Small intestine (tissue), 7 donors: ENCODE results near the gene TMEM62. TPM values are rescaled to one million over a fixed set of nuclear protein-coding genes. Genes with fewer than 3 reads are reported as not detected.
"Not testable (repeated sequence)": the region's sequence is repeated elsewhere in the genome, so short reads cannot be mapped to it uniquely, and the experiment has no call there.

Experiments
- DNase-seq, 2 donors: peaks; one replicate each; pipeline versions ENCODE4 v3.0.0 to v3.0.0-alpha.2; 2013
- FAIRE-seq: peaks from 2 replicates; lab custom pipeline; 2012; peaks lifted over from hg19 to GRCh38; lab: Jason Lieb, UNC
- H3K27ac ChIP-seq, 3 donors: one replicate each; pipeline ENCODE4 v1.5.1; 2013; ENCODE audit warnings: low read length in 2 of 3, mild to moderate bottlenecking in 2 of 3, control low read depth in 1 of 3, inconsistent platforms in 1 of 3, low read depth in 1 of 3, moderate library complexity in 1 of 3
- H3K27me3 ChIP-seq, 3 donors: one replicate each; pipeline ENCODE4 v1.6.1; 2013; ENCODE audit warnings: low read length in 3 of 3, inconsistent platforms in 1 of 3; ENCODE audit not compliant: control insufficient read depth in 3 of 3, insufficient read depth in 3 of 3
- H3K36me3 ChIP-seq, 3 donors: one replicate each; pipeline ENCODE4 v1.6.1; 2013; ENCODE audit warnings: low read length in 3 of 3, inconsistent platforms in 1 of 3, low read depth in 1 of 3, mild to moderate bottlenecking in 1 of 3, moderate library complexity in 1 of 3; ENCODE audit not compliant: control insufficient read depth in 3 of 3, insufficient read depth in 2 of 3
- H3K4me1 ChIP-seq, 3 donors: one replicate each; pipeline ENCODE4 v1.6.1; 2013; ENCODE audit warnings: low read length in 2 of 3, inconsistent platforms in 1 of 3, low read depth in 1 of 3, mild to moderate bottlenecking in 1 of 3, moderate library complexity in 1 of 3; ENCODE audit not compliant: control insufficient read depth in 3 of 3, insufficient read depth in 2 of 3
- H3K4me3 ChIP-seq, 3 donors: one replicate each; pipeline ENCODE4 v1.5.1; 2013; ENCODE audit warnings: low read length in 3 of 3, control low read depth in 1 of 3, inconsistent platforms in 1 of 3, low read depth in 1 of 3, mild to moderate bottlenecking in 1 of 3, moderate library complexity in 1 of 3
- H3K9me3 ChIP-seq, 2 donors: one replicate each; pipeline ENCODE4 v1.6.1; 2013; ENCODE audit warnings: low read depth in 1 of 2, low read length in 1 of 2; ENCODE audit not compliant: control insufficient read depth in 2 of 2, insufficient read depth in 1 of 2
- WGBS, 3 donors: extraction: QIAGEN DNeasy Blood & Tissue Kit; methylation state at CpG; one replicate each; pipeline ENCODE4 v1.1.7; 2013; 5-methylcytosine and 5-hydroxymethylcytosine counted together
- polyA plus RNA-seq, 4 donors: library from polyadenylated mRNA; stranded (reverse) in 3 of 4; unstranded in 1 of 4; fragments of 200-250 nt in 3 of 4; fragments of 120-200 nt in 1 of 4; gene quantifications; one replicate each; pipeline versions ENCODE4 v1.2.1 to v1.2.3, GENCODE V29; 2013
- donor health status: healthy with polysubstance abuse.
- donor health status: control.
- donor health status: control.
- donor health status: Bipolar disorder and iron deficiency.
- donor health status: healthy.

Gene TMEM62
- polyA plus RNA-seq, 4 donors = 21.3 to 36.6 (median 30.3) TPM

- DNase-seq = peak; percentile 70 to 76
- Histone ChIP-seq H3K27me3 (no peaks in the 10 kb centered on the region), H3K27ac (peak overlapping the region in 2 of 3 donors; percentile 32 to 86), H3K4me3 (no peak overlapping the region), H3K9me3 (peaks cover 0 to 17% of the 10 kb centered on the region in 2 donors), H3K36me3 (no peaks in the 10 kb centered on the region), H3K4me1 (peaks cover 2 to 36% (median 3%) of the 10 kb centered on the region in 3 donors)
- no peak for FAIRE-seq
- WGBS, 3 donors = 20 to 70% (median 50%) methylated on average over 6 of the region's 6 CpGs
Observed at GRCh38 chr15:43126356-43126755, 7.0 kb upstream of the TMEM62 start.

- peak; percentile 94 to 95 for DNase-seq
- Histone ChIP-seq H3K4me3 (no peak overlapping the region), H3K4me1 (peaks cover 2 to 36% (median 3%) of the 10 kb centered on the region in 3 donors), H3K27ac (peak overlapping the region; percentile 38 to 86 (median 68)), H3K27me3 (no peaks in the 10 kb centered on the region), H3K36me3 (no peaks in the 10 kb centered on the region), H3K9me3 (peaks cover 0 to 17% of the 10 kb centered on the region in 2 donors)
- WGBS, 3 donors = 8 to 50% (median 20%) methylated on average over 2 of the region's 2 CpGs
- no peak for FAIRE-seq
Observed at GRCh38 chr15:43127752-43128151, 5.6 kb upstream of the TMEM62 start.

GRCh38 chr15:43128174-43128979 is 5.0 kb upstream of the TMEM62 start:
- WGBS, 3 donors = 41 to 59% (median 47%) methylated on average over 10 of the region's 10 CpGs
- DNase-seq = peak; percentile 32 to 55

GRCh38 chr15:43128980-43129335 is 4.4 kb upstream of the TMEM62 start:
- Histone ChIP-seq H3K4me1 (peaks cover 2 to 34% (median 5%) of the 10 kb centered on the region in 3 donors), H3K9me3 (peaks cover 0 to 17% of the 10 kb centered on the region in 2 donors), H3K27me3 (no peaks in the 10 kb centered on the region), H3K27ac (no peak overlapping the region), H3K36me3 (no peaks in the 10 kb centered on the region), H3K4me3 (no peak overlapping the region)
- WGBS, 3 donors = 91 to 94% (median 93%) methylated on average over 4 of the region's 4 CpGs
- FAIRE-seq (no peak), DNase-seq (no peak)

More at GRCh38 chr15:43128174-43128979, 5.0 kb upstream of the TMEM62 start:
- H3K4me3 ChIP-seq, H3K27me3 ChIP-seq, H3K36me3 ChIP-seq: not testable (repeated sequence)
- H3K27ac ChIP-seq = peak overlapping the region in 1 of 3 donors; percentile 86
- peak; percentile 59 for FAIRE-seq
- peaks cover 0 to 17% of the 10 kb centered on the region in 2 donors for H3K9me3 ChIP-seq
- H3K4me1 ChIP-seq = peaks cover 2 to 34% (median 5%) of the 10 kb centered on the region in 3 donors

- Histone ChIP-seq H3K4me1 (peaks cover 0 to 11% (median 2%) of the 10 kb centered on the region in 3 donors), H3K36me3 (peaks cover 0 to 12% (median 9%) of the 10 kb centered on the region in 3 donors), H3K9me3 (peaks cover 0 to 17% of the 10 kb centered on the region in 2 donors), H3K27ac (peak overlapping the region; percentile 83 to 87 (median 86)), H3K4me3 (peak overlapping the region; percentile 67 to 93 (median 75)), H3K27me3 (no peaks in the 10 kb centered on the region)
- 7 to 27% (median 14%) methylated on average over 20 of the region's 20 CpGs for WGBS, 3 donors
- no peak for FAIRE-seq
- peak in 1 of 2 donors; percentile 47 for DNase-seq
Observed at GRCh38 chr15:43132830-43133429, 456 bp upstream of the TMEM62 start.

GRCh38 chr15:43134157-43134635 is 810 bp downstream of the TMEM62 start:
- Histone ChIP-seq H3K36me3 (peaks cover 0 to 18% (median 12%) of the 10 kb centered on the region in 3 donors), H3K4me3 (peak overlapping the region; percentile 67 to 93 (median 75)), H3K4me1 (peaks cover 0 to 7% (median 2%) of the 10 kb centered on the region in 3 donors), H3K27me3 (no peaks in the 10 kb centered on the region), H3K9me3 (peaks cover 0 to 9% of the 10 kb centered on the region in 2 donors), H3K27ac (peak overlapping the region; percentile 70 to 86 (median 83))
- WGBS, 3 donors = 3 to 10% (median 4%) methylated on average over 12 of the region's 12 CpGs
- DNase-seq = peak in 1 of 2 donors; percentile 33
- FAIRE-seq = no peak

- H3K9me3 ChIP-seq = no peaks in the 10 kb centered on the region
- WGBS, 3 donors = 88 to 92% (median 89%) methylated on average over 3 of the region's 3 CpGs
- peaks cover 0 to 7% (median 2%) of the 10 kb centered on the region in 3 donors for H3K4me1 ChIP-seq
- no peak overlapping the region for H3K4me3 ChIP-seq
- H3K27me3 ChIP-seq = no peaks in the 10 kb centered on the region
- no peak for DNase-seq
- peaks cover 4 to 25% (median 12%) of the 10 kb centered on the region in 3 donors for H3K36me3 ChIP-seq
- no peak overlapping the region for H3K27ac ChIP-seq
- no peak for FAIRE-seq
Observed at GRCh38 chr15:43135351-43135750, 2.0 kb downstream of the TMEM62 start.

GRCh38 chr15:43143203-43143941 is 10.0 kb downstream of the TMEM62 start:
- H3K9me3 ChIP-seq = peaks cover 0 to 7% of the 10 kb centered on the region in 2 donors
- H3K27ac ChIP-seq = no peak overlapping the region
- peaks cover 4 to 21% (median 5%) of the 10 kb centered on the region in 3 donors for H3K36me3 ChIP-seq
- H3K4me1 ChIP-seq = no peaks in the 10 kb centered on the region
- H3K4me3 ChIP-seq = no peak overlapping the region
- no peak for DNase-seq
- no peak for FAIRE-seq
- WGBS, 3 donors = 77 to 90% (median 88%) methylated on average over 4 of the region's 4 CpGs
- no peaks in the 10 kb centered on the region for H3K27me3 ChIP-seq
